Loucy (cell line): ENCODE results near the gene TELO2.
A peak's percentile ranks its signal among the peaks of the same experiment; 100 is the strongest.

Experiments used
- H2AFZ ChIP-seq: fragments of 200-600 bp; sonication (generic); 2 replicates; pipeline ENCODE4 v1.6.0; 2016; ENCODE audit warnings: antibody characterized with exemption, mild to moderate bottlenecking, low read length, moderate library complexity
- H3F3A ChIP-seq: fragments of 200-600 bp; 2 replicates; pipeline ENCODE4 v1.6.0; 2016; ENCODE audit warnings: antibody characterized with exemption, low read depth, mild to moderate bottlenecking
- H3K27me3 ChIP-seq: fragments of 200-600 bp; sonication (generic); 2 replicates; pipeline ENCODE4 v1.6.1; 2014; ENCODE audit warnings: low read length, mild to moderate bottlenecking; ENCODE audit not compliant: insufficient read depth, poor library complexity, severe bottlenecking
- H3K36me3 ChIP-seq: fragments of 200-600 bp; sonication (generic); 2 replicates; pipeline ENCODE4 v1.6.1; 2016; ENCODE audit warnings: low read length; ENCODE audit not compliant: insufficient read depth
- H3K4me1 ChIP-seq: fragments of 200-600 bp; sonication (generic); 2 replicates; pipeline ENCODE4 v1.5.1; 2014; ENCODE audit warnings: low read length, mild to moderate bottlenecking; ENCODE audit not compliant: insufficient read depth, poor library complexity, severe bottlenecking
- H3K4me2 ChIP-seq: fragments of 200-600 bp; sonication (generic); 2 replicates; pipeline ENCODE4 v1.6.0; 2014; ENCODE audit warnings: antibody characterized with exemption, low read length, low read depth, mild to moderate bottlenecking; ENCODE audit not compliant: poor library complexity, severe bottlenecking
- H3K4me3 ChIP-seq: fragments of 200-600 bp; sonication (generic); 2 replicates; pipeline ENCODE4 v1.5.1; 2014; ENCODE audit warnings: low read length, mild to moderate bottlenecking, mixed read lengths; ENCODE audit not compliant: poor library complexity, severe bottlenecking
- H3K79me2 ChIP-seq: fragments of 200-600 bp; sonication (generic); 2 replicates; pipeline ENCODE4 v1.6.1; 2014; ENCODE audit warnings: low read length; ENCODE audit not compliant: insufficient read depth
- H3K9ac ChIP-seq: fragments of 200-600 bp; sonication (generic); 2 replicates; pipeline ENCODE4 v1.6.0; 2014; ENCODE audit warnings: mild to moderate bottlenecking, low read depth, low read length, moderate library complexity; ENCODE audit not compliant: poor library complexity, severe bottlenecking
- H3K9me2 ChIP-seq: fragments of 200-600 bp; sonication (generic); replicated peaks from 2 replicates; pipeline ENCODE4 v1.6.1; 2016; ENCODE audit warnings: low read depth, low read length, mixed read lengths
- H3K9me3 ChIP-seq: fragments of 200-600 bp; sonication (generic); 2 replicates; pipeline ENCODE4 v1.6.1; 2014; ENCODE audit warnings: mild to moderate bottlenecking, antibody characterized with exemption, low read length, low read depth; ENCODE audit not compliant: insufficient read depth
- H4K20me1 ChIP-seq: fragments of 200-600 bp; sonication (generic); 2 replicates; pipeline ENCODE4 v1.6.0; 2014; ENCODE audit warnings: antibody characterized with exemption, low read length, mild to moderate bottlenecking; ENCODE audit not compliant: insufficient read depth, poor library complexity, severe bottlenecking
- EZH2phosphoT487 ChIP-seq: fragments of 200-600 bp; IDR thresholded peaks from 2 replicates; pipeline ENCODE4 v1.6.1; 2018; ENCODE audit warnings: antibody characterized with exemption, mild to moderate bottlenecking, moderate library complexity, borderline replicate concordance
- TF ChIP-seq, protein P1 (sequence below): fragments of 200-600 bp; sonication (generic); conservative IDR thresholded peaks from 2 replicates; pipeline ENCODE4 v1.5.1; 2014; ENCODE audit warnings: mild to moderate bottlenecking, antibody characterized with exemption, low read length

Gene TELO2

DNA sequence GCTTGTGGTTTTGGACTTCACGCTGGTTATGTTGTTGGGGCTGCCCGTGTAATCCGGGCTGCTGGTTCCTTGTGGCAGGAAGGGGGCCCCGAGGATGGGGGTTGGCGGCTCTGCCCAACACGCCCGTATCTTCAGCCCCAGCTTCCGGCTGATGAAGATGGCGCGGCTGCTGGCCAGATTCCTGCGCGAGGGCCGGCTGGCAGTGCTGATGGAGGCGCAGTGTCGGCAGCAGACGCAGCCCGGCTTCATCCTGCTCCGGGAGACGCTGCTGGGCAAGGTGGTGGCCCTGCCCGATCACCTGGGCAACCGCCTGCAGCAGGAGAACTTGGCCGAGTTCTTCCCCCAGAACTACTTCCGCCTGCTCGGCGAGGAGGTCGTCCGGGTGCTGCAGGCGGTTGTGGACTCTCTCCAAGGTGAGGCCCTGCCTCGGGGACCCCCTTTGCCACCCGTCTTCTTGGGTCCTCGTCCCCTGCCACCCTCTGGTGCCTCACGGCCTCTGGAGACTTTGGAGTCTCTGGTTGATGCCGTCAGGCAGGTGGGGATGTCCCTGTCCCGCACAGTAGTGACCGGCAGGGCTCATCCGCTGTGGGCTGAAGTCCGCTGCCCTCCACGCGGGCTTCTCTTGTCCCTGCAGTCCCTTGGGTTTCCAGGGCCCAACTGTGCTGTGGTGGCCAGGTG is 2.2 kb downstream of the TELO2 start:
- no peaks in the 10 kb centered on the region for H3K9me3 ChIP-seq
- peak overlapping the region; percentile 75 for H3K4me2 ChIP-seq
- no peaks in the 10 kb centered on the region for H3K9me2 ChIP-seq
- no peaks in the 10 kb centered on the region for H3F3A ChIP-seq
- no peak overlapping the region for H2AFZ ChIP-seq
- H3K36me3 ChIP-seq = no peaks in the 10 kb centered on the region
- TF ChIP-seq, protein P1, sequence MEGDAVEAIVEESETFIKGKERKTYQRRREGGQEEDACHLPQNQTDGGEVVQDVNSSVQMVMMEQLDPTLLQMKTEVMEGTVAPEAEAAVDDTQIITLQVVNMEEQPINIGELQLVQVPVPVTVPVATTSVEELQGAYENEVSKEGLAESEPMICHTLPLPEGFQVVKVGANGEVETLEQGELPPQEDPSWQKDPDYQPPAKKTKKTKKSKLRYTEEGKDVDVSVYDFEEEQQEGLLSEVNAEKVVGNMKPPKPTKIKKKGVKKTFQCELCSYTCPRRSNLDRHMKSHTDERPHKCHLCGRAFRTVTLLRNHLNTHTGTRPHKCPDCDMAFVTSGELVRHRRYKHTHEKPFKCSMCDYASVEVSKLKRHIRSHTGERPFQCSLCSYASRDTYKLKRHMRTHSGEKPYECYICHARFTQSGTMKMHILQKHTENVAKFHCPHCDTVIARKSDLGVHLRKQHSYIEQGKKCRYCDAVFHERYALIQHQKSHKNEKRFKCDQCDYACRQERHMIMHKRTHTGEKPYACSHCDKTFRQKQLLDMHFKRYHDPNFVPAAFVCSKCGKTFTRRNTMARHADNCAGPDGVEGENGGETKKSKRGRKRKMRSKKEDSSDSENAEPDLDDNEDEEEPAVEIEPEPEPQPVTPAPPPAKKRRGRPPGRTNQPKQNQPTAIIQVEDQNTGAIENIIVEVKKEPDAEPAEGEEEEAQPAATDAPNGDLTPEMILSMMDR = no peak
- no peak for TF ChIP-seq EZH2phosphoT487
- peaks cover 5% of the 10 kb centered on the region for H3K4me1 ChIP-seq
- peaks cover 23% of the 10 kb centered on the region for H3K79me2 ChIP-seq
- no peaks in the 10 kb centered on the region for H3K27me3 ChIP-seq
- H3K4me3 ChIP-seq = no peak overlapping the region
- H4K20me1 ChIP-seq = no peaks in the 10 kb centered on the region
- peak overlapping the region; percentile 84 for H3K9ac ChIP-seq

DNA sequence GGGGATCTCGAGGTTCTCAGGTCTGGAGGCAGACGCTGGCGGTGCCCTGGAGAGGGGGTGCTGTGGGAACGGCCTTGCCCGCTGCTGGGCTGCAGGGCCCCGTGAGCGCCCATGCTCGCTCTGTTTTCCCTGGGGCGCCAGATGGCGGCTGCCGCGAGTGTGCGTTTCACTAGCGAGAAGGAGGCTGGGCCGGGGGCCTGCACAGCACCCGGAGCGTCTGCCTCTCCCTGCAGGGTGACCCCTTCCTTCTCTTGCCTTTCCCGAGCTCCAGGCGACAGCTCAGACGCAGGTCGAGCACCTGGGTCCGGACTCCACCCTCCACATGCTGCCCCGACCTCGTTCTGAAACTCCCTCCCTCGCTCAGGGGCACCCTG is 2.7 kb downstream of the TELO2 start:
- no peaks in the 10 kb centered on the region for H3K27me3 ChIP-seq
- no peaks in the 10 kb centered on the region for H3K9me3 ChIP-seq
- no peak overlapping the region for H3K4me2 ChIP-seq
- peaks cover 23% of the 10 kb centered on the region for H3K79me2 ChIP-seq
- TF ChIP-seq, protein P1 = no peak
- TF ChIP-seq EZH2phosphoT487 = no peak
- no peaks in the 10 kb centered on the region for H3K9me2 ChIP-seq
- H2AFZ ChIP-seq = no peak overlapping the region
- H4K20me1 ChIP-seq = no peaks in the 10 kb centered on the region
- peaks cover 5% of the 10 kb centered on the region for H3K4me1 ChIP-seq
- no peaks in the 10 kb centered on the region for H3K36me3 ChIP-seq
- H3K9ac ChIP-seq = no peak overlapping the region
- H3K4me3 ChIP-seq = no peak overlapping the region
- H3F3A ChIP-seq = no peaks in the 10 kb centered on the region

GRCh38 chr16:1496464-1496863 is 3.3 kb downstream of the TELO2 start:
- Histone ChIP-seq H3K4me2 (no peak overlapping the region), H3F3A (no peaks in the 10 kb centered on the region), H3K27me3 (no peaks in the 10 kb centered on the region), H3K4me1 (peaks cover 5% of the 10 kb centered on the region), H3K9me2 (no peaks in the 10 kb centered on the region), H3K4me3 (no peak overlapping the region), H3K79me2 (peaks cover 23% of the 10 kb centered on the region), H2AFZ (no peak overlapping the region), H3K9ac (no peak overlapping the region), H4K20me1 (no peaks in the 10 kb centered on the region), H3K36me3 (no peaks in the 10 kb centered on the region), H3K9me3 (no peaks in the 10 kb centered on the region)
- TF ChIP-seq, protein P1 = no peak
- no peak for TF ChIP-seq EZH2phosphoT487
